Tongue (tissue), 2 donors: Measurements from ENCODE around the gene PLTP. TPM values are rescaled to one million over a fixed set of nuclear protein-coding genes. Genes with fewer than 3 reads are reported as not detected.
"Not testable (repeated sequence)": the region's sequence is repeated elsewhere in the genome, so short reads cannot be mapped to it uniquely, and the experiment has no call there.

Experiments
- DNase-seq: peaks from one replicate; pipeline ENCODE4 v3.0.0-alpha.2; 2015
- total RNA-seq: library from RNA; depleted of rRNA; stranded (reverse); fragments of >200 nt; gene quantifications from one replicate; pipeline ENCODE4 v1.2.3, GENCODE V29; 2014

PLTP gene
- total RNA-seq, 1 donor from 2014 or later: 14.0 TPM

- DNase-seq: peak; percentile 76
Measured at GRCh38 chr20:45919542-45920399, 7.8 kb upstream of the PLTP start.

GRCh38 chr20:45918779-45919537, 7.0 kb upstream of the PLTP start:
- DNase-seq: no peak

DNA sequence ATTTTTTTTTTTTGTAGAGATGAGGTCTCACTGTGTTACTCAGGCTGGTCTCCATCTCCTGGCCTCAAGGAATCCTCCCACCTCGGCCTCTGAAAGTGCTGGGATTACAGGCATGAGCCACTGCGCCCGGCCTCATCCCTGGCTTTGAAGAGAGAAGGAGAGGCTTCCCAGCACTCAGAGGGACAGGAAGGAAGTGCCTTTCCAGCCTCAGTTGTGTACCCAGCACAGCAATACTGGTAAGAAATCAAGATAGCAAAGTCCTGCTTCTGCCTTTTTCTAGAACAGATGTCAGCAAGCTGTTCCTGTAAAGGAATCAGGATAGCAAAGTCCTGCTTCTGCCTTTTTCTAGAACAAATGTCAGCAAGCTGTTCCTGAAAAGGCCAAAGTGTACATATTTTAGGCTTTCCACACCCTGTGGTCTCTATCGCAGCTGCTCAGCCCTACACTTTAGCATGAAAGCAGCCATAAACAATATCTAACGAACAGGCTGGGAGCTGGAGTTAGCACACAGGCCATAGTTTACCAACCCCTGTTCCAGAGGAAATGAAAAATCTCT, 6.3 kb upstream of the PLTP start:
- peak; percentile 27 for DNase-seq

GRCh38 chr20:45917790-45918141, 5.8 kb upstream of the PLTP start:
- peak; percentile 85 for DNase-seq

DNA sequence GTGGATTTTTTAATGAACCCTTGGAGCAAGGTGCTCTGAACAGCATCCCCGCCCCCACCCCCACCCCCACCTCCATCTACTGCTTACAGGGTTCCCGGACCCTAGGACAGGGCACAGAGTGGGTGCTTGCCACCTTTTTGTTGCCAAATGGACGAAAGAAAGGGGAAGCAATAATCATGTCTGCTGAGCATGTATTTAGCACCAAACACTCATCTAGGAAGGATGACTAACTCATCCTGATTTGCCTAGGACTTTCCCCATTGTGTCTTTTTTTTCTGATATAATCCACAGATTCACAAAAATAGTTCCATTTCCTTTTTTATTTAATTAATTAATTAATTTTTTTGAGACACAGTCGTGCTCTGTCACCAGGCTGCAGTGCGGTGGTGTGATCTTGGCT, 1.2 kb upstream of the PLTP start:
- DNase-seq: no peak

GRCh38 chr20:45912344-45912682, 358 bp upstream of the PLTP start:
- DNase-seq: no peak

DNA sequence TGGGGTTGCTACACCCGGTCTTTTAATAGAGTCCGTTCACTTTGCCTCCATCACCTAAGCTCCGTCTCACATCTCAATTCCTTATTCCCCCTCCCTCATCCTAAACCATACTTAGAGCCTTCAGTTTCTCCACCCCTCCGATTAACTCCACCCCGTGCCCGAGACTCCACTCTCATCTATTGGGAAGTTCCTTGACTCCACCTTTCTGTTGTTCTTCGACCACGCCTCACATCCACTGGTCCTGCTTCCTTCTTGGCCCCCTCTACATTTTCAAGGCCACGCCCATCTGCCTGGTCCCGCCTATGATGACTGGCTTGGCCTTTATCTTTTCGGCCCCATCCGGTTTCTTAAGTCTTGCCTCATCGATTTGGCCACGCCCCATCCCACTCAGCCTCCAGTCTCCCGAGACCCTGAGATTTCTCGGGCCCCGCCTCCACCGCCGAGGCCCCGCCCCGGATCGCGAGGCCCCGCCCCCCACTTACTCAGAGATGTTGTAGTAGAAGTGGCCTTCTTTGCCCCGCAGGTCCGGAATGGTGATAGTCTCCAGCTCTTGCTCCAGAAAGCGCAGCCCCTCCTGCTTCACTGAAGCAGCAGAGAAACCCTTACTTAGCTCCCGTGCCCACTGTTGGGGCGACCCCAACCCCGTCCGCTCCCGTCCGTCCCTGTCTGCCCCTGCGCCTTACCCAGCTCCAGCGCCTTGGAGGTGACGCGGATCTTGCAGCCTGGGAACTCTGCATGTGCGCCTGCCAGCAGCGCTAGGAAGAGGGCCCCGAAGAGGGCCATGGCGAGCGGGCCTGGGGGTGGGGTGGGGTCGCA, 1.1 kb downstream of the PLTP start:
- peak; percentile 94 for DNase-seq

DNA sequence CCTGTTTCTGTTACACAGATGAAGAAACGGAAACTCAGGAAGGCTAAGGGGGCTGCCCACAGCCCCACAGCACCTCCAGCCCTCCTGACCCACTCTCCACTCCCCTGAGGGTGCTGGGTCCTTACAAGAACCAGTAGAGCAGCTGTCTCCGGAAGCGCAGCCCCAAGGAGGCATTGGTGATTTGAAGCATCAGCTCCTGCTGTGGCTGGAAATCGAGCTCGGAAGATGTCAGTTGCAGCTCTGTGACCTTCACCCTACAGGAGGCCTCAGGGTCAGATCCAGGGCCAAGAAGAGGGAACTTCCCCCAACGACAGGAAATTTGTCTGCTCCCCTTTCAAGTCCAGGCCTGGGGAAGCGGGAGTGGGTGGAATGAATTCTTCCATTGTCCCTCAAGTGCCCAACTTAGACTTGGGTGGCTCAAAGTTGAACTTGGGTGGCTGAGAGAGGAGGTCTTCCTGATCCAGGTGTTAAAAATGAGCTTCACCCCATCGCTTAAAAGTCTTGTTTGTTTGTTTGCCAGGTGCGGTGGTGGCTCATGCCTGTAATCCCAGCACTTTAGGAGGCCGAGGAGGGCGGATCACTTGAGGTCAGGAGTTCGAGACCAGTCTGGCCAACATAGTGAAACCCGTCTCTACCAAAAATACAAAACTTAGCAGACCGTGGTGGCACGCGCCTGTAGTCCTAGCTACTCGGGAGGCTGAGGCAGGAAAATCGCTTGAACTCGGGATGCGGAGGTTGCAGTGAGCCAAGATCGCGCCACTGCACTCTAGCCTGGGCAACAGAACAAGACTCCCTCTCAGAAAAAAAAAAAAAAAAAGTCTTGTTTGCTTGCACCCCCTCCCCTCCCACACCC, 1.9 kb downstream of the PLTP start:
- DNase-seq: no peak

GRCh38 chr20:45909336-45909808, 2.6 kb downstream of the PLTP start:
- no peak for DNase-seq

DNA sequence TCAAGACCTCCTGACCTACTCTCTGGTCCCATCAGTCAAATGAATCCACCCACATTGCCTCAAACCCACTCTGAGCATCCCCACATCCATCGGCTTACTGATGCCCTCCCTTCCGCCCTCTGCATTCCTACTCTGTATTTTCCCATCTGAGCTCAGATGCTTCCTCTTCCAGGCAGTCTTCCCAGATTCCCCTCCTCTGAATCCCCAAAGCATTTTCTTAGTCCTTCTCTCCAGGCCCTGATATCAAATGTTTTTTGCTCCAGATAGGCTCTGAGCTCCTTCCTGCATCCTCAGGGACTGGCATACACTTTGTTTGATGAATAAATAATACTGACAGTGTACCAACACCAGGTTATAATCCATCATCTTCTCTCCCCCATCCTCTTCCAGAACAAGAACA, 3.9 kb downstream of the PLTP start:
- no peak for DNase-seq

DNA sequence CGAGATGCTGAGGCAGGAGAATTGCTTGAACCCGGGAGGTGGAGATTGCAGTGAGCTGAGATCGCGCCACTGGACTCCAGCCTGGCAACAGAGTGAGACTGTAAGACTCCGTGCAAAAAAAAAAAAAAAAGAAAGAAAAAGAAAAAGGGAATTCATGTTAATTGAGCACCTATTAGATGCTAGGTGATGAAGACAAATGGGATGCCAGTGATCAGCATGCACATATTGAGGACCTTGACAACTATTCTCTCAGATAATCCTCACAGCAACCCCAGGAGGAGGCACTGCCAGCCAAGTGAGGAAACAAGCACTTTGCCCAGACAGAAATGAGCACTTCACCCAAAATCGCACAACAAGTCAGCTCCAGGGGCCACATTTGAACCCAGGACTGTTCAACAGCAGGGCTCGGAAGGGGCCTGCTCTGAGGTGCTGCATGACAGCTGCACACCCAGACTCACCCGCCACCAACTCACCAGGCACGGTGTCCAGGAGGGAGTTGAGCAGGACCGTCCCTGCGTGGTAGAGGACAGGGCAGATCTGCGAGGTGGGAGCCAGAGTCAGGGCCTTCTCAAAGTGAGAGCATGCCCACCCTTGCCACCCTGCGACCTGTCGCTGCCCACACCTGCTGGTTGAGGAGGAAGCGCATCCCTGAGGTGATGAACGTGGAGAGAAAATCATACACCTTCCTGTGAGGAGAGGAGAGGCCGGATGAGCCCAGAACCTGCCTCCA, 4.6 kb downstream of the PLTP start:
- DNase-seq: no peak

- no peak for DNase-seq
Measured at GRCh38 chr20:45905505-45906079, 6.4 kb downstream of the PLTP start.

DNA sequence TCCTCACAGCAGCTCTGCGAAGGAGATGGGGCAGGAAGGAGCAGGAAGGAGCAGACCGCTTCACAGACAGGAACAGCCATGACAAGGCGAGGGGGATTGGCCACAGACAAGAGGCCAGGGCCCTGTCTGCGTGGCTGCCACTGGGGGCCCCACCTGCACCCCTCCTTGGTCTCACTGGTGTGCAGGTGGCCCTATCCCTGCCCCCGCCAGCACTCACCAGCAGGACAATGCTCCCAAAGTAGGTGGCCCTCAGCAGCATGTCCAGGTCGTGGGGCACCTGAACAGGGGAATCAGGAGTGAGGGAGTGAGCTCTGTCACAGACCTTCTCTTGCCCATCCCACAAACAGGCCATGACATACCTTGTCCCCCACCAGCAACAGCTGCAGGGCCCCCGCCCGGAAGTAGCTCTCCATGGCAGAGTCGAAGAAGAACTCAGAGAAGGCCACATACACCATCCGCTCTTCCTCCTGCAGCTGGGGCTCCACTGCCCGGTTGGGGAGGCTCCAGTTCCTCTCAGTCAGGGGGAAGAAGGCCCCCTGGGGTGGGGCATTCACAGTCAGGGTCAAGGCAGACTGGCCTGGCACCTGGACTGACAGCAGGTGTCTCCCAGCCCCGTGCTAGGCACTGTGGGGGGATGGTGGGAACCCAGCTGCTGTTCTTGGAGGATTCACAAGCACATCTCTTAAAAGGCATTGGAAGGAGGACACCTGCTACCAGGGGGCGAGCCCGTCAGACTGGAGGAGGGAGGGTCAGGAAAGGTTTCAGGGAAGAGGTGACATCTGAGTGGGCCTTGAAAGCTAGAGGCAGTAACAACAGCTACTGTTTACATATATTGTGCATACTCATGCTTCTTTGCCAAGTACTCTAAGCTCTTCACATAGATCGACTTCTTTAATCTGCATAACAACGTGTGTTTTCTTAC, 7.1 kb downstream of the PLTP start:
- no peak for DNase-seq

DNA sequence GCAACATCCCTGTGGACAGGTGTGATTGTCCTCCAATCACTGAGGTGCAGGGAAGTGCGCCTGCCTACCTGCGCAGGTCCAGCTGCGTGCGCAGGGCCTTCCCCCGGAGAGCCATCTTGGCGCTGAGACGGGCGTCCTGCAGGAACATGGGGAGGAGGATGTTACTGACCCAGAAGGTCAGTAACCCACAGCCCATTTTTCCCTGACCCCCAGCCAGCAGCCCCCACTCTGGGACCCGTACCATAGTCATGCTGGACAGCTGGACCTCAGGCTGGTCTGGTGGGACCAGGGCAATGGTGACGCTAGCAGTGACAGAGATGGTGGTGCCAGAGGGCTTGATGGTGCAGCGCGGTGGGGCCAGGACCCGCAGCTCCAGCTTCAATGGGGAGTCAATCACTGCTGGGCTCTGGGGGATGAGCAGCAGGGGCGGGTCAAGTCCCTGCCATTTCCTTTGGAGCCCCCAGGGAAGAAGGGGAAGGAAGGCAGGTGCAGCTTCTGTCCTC, 9.7 kb downstream of the PLTP start:
- no peak for DNase-seq

GRCh38 chr20:45901332-45901731, 10.6 kb downstream of the PLTP start:
- not testable (repeated sequence) for DNase-seq

DNA sequence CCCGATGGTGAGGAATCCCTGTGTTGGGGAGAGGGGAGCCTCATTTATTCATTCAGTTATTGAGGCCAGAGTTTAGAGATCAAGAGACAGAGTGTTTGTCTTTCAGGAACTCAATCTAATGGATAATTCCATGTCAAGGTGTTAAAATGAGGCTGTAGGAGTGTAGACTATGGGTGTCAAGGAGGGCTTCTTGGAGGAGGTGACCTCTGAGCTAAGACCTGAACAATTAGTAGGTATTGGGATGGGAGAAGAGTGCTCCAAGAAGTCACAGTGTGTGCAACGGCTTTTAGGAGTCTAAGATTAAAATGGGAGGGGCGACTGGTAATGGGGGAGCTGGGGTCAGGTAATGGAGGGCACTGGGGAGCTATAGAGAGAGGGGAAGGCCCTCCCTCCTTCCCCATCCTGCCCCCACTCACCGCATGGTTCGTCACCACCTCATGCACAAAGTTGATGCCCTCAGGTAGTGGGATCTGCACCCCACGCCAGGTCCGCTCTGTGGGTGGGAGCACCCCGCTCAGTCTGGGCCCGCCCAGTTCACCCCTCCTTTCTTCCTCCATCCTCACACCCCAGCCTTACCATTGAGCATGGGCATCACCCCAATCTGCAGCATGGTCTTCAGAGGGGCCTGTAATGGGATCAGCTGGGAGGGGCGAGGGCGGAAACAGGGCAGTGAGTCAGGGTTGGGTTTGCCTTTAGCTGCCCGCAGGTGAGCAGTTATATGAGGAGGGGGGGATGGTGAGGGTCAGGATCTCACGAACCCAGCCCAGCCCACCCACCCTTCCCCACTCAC, 12.7 kb downstream of the PLTP start:
- no peak for DNase-seq

DNA sequence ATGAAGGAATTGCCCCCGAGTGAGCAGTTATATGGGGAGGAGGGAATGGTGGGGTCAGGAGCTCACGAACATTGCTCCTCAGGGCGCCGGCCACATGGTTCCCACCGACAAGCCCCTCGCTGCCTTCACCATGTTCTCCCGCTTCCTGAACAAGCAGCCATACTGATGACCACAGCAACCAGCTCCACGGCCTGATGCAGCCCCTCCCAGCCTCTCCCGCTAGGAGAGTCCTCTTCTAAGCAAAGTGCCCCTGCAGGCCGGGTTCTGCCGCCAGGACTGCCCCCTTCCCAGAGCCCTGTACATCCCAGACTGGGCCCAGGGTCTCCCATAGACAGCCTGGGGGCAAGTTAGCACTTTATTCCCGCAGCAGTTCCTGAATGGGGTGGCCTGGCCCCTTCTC, 13.7 kb downstream of the PLTP start:
- no peak for DNase-seq

DNA sequence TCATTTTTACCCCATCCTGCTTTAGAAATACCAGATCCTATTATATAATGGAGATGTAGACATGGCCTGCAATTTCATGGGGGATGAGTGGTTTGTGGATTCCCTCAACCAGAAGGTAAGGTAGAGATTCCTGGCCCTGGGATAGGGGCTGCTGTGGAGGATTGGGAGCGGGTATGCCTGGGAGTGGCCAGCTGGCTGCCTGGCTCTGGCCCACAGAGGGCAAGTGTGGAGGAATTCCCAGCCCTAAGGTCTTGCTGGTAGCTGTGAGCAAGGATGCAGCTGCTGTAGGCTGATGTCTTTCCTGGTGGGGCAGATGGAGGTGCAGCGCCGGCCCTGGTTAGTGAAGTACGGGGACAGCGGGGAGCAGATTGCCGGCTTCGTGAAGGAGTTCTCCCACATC, 14.3 kb downstream of the PLTP start:
- no peak for DNase-seq
